Esophagus squamous epithelium (tissue), 4 donors: ENCODE results near the gene CLEC9A.

Experiments
- POLR2A ChIP-seq, 4 donors: fragments of 450-650 bp; IDR thresholded peaks; one replicate each; pipeline ENCODE4 v1.6.1; 2017; ENCODE audit warnings: antibody characterized with exemption in 4 of 4, mild to moderate bottlenecking in 4 of 4, moderate library complexity in 3 of 4
- TF ChIP-seq, protein P1 (sequence below), 6 experiments: fragments of 450-650 bp in 4 of 6; fragments of 200-600 bp in 2 of 6; sonication (generic) in 2 of 6; IDR thresholded peaks; one replicate each; pipeline ENCODE4 v1.5.1; 2016 to 2019; ENCODE audit warnings: antibody characterized with exemption in 6 of 6, mild to moderate bottlenecking in 4 of 6, moderate library complexity in 4 of 6

- TF ChIP-seq, protein P1, sequence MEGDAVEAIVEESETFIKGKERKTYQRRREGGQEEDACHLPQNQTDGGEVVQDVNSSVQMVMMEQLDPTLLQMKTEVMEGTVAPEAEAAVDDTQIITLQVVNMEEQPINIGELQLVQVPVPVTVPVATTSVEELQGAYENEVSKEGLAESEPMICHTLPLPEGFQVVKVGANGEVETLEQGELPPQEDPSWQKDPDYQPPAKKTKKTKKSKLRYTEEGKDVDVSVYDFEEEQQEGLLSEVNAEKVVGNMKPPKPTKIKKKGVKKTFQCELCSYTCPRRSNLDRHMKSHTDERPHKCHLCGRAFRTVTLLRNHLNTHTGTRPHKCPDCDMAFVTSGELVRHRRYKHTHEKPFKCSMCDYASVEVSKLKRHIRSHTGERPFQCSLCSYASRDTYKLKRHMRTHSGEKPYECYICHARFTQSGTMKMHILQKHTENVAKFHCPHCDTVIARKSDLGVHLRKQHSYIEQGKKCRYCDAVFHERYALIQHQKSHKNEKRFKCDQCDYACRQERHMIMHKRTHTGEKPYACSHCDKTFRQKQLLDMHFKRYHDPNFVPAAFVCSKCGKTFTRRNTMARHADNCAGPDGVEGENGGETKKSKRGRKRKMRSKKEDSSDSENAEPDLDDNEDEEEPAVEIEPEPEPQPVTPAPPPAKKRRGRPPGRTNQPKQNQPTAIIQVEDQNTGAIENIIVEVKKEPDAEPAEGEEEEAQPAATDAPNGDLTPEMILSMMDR (IDR thresholded peaks at IDR 0.05), result peak in 4 of 6 experiments; percentile 58 to 76 (median 64)
- no peak for TF ChIP-seq POLR2A (IDR thresholded peaks at IDR 0.05)
Measured at GRCh38 chr12:10033783-10034545, 3.5 kb downstream of the CLEC9A start.
